PC-3 (cell line): ENCODE data around the gene GLI3. TPM values are rescaled to one million over a fixed set of nuclear protein-coding genes. Genes with fewer than 3 reads are reported as not detected.

Experiments
- ATAC-seq: fragments of 200-7000 bp; cut with Tn5 transposase; 2 replicates; pipeline ENCODE4 v1.9.1; 2020; ENCODE audit warnings: mild to moderate bottlenecking, moderate library complexity
- BruUV-seq: library from RNA; stranded (reverse); fragments of 400-500 nt; replicated peaks from 2 replicates; lab custom pipeline; 2021; lab: Mats Ljungman, UMichigan
- CTCF ChIA-PET: fragments of 300-600 bp; sonication (Branson Sonifier 250); formaldehyde crosslinking; loops from one replicate; lab custom pipeline; 2022; ENCODE audit warnings: antibody characterized with exemption; lab: Charles Lee
- POLR2A ChIA-PET: fragments of 300-600 bp; sonication (Branson Sonifier 250); formaldehyde crosslinking; loops from one replicate; lab custom pipeline; 2022; ENCODE audit warnings: antibody characterized with exemption; ENCODE audit not compliant: unreplicated experiment; lab: Charles Lee
- DNase-seq: peaks from one replicate; pipeline ENCODE4 v3.0.0-alpha.2; 2015
- H2AFZ ChIP-seq: fragments of 300-600 bp; sonication (generic); 2 replicates; pipeline ENCODE4 v1.6.0; 2016; ENCODE audit warnings: antibody characterized with exemption, low read length
- H3F3A ChIP-seq: fragments of 300-600 bp; sonication (generic); one replicate; pipeline ENCODE4 v1.6.0; 2017; ENCODE audit warnings: antibody characterized with exemption, low read length, control low read depth, mild to moderate bottlenecking; ENCODE audit not compliant: unreplicated experiment
- H3K27ac ChIP-seq: fragments of 300-600 bp; sonication (generic); 2 replicates; pipeline ENCODE4 v1.5.1; 2016; ENCODE audit warnings: mild to moderate bottlenecking, low read length
- H3K27me3 ChIP-seq: fragments of 300-600 bp; sonication (generic); 2 replicates; pipeline ENCODE4 v1.6.1; 2016; ENCODE audit warnings: low read length, mixed read lengths
- H3K36me3 ChIP-seq: fragments of 300-600 bp; sonication (generic); 2 replicates; pipeline ENCODE4 v1.6.1; 2016; ENCODE audit warnings: low read depth, mixed run types, low read length, mixed read lengths
- H3K4me1 ChIP-seq: fragments of 300-600 bp; sonication (generic); 2 replicates; pipeline ENCODE4 v1.5.1; 2016; ENCODE audit warnings: low read length; ENCODE audit not compliant: insufficient read depth
- H3K4me2 ChIP-seq: fragments of 300-600 bp; sonication (generic); 2 replicates; pipeline ENCODE4 v1.6.0; 2016; ENCODE audit warnings: low read length
- H3K4me3 ChIP-seq: fragments of 300-600 bp; sonication (generic); 2 replicates; pipeline ENCODE4 v1.5.1; 2016; ENCODE audit warnings: mild to moderate bottlenecking, low read length, mixed read lengths
- H3K79me2 ChIP-seq: fragments of 300-600 bp; sonication (generic); 2 replicates; pipeline ENCODE4 v1.6.1; 2017; ENCODE audit warnings: low read length, mixed read lengths
- H3K9ac ChIP-seq: fragments of 300-600 bp; sonication (generic); 2 replicates; pipeline ENCODE4 v1.6.0; 2016; ENCODE audit warnings: mild to moderate bottlenecking, low read length
- H3K9me2 ChIP-seq: fragments of 300-600 bp; sonication (generic); replicated peaks from 2 replicates; pipeline ENCODE4 v1.6.1; 2016; ENCODE audit warnings: mixed run types, low read length, mixed read lengths
- H3K9me3 ChIP-seq: fragments of 300-600 bp; sonication (generic); 2 replicates; pipeline ENCODE4 v1.6.1; 2016; ENCODE audit warnings: low read length, mixed read lengths
- H4K20me1 ChIP-seq: fragments of 300-600 bp; sonication (generic); 2 replicates; pipeline ENCODE4 v1.6.1; 2016; ENCODE audit warnings: low read length, mixed read lengths
- EZH2 ChIP-seq: fragments of 300-600 bp; sonication (generic); IDR thresholded peaks from one replicate; pipeline ENCODE4 v1.6.1; 2017; ENCODE audit warnings: antibody characterized with exemption, mild to moderate bottlenecking, low read length; ENCODE audit not compliant: unreplicated experiment
- EZH2phosphoT487 ChIP-seq: fragments of 300-600 bp; sonication (generic); IDR thresholded peaks from 2 replicates; pipeline ENCODE4 v1.6.1; 2018; ENCODE audit warnings: mild to moderate bottlenecking, antibody characterized with exemption, low read length, borderline replicate concordance
- intact Hi-C: fragments of 100-400 bp; cut with micrococcal nuclease; formaldehyde crosslinking; loops from 2 replicates; pipeline ENCODE4 v1.9.0; 2023
- total RNA-seq: library from RNA; depleted of rRNA; stranded (reverse); fragments of >200 nt; gene quantifications from 2 replicates; pipeline ENCODE4 v1.2.3, GENCODE V29; 2014
- TF ChIP-seq, protein P1 (sequence below): fragments of 300-600 bp; sonication (generic); conservative IDR thresholded peaks from 2 replicates; pipeline ENCODE4 v1.5.1; 2017; ENCODE audit warnings: antibody characterized with exemption, low read depth, mild to moderate bottlenecking, low read length

Gene GLI3
- total RNA-seq, 1 experiment from 2014 or later: 3.5 TPM

DNA sequence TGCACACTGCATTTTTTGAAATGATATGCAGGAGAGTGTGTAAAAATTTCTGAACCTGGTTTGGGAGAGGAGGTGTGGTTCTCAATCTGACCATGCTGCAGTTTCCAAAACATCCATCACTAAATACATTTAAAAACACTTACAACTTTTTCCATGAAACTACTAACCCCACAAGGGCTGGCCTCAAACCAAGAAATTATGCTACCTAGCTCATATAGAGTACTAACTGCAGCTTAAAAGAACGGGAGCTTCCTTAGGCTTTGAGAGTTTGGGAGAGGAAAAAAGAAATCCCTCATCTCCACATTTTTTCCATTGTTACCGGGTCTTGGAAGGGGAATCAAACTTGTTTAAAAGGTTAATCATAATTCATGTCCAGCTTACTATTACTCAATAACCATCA, 214.2 kb downstream of the GLI3 start:
- no peak overlapping the region for H2AFZ ChIP-seq
- no peaks in the 10 kb centered on the region for H3K79me2 ChIP-seq
- H3F3A ChIP-seq: no peaks in the 10 kb centered on the region
- H3K27ac ChIP-seq: no peak overlapping the region
- no TSS peak for BruUV-seq
- H3K9me3 ChIP-seq: no peaks in the 10 kb centered on the region
- H3K36me3 ChIP-seq: 0 out of 2 replicates have a peak, but pooled peaks cover 6% of the 10 kb centered on the region
- H3K27me3 ChIP-seq: no peaks in the 10 kb centered on the region
- no peaks in the 10 kb centered on the region for H3K4me1 ChIP-seq
- intact Hi-C loops: no loop called here
- ATAC-seq (no peak), DNase-seq (no peak)
- no peak for TF ChIP-seq EZH2
- TF ChIP-seq EZH2phosphoT487: no peak
- TF ChIP-seq, protein P1, sequence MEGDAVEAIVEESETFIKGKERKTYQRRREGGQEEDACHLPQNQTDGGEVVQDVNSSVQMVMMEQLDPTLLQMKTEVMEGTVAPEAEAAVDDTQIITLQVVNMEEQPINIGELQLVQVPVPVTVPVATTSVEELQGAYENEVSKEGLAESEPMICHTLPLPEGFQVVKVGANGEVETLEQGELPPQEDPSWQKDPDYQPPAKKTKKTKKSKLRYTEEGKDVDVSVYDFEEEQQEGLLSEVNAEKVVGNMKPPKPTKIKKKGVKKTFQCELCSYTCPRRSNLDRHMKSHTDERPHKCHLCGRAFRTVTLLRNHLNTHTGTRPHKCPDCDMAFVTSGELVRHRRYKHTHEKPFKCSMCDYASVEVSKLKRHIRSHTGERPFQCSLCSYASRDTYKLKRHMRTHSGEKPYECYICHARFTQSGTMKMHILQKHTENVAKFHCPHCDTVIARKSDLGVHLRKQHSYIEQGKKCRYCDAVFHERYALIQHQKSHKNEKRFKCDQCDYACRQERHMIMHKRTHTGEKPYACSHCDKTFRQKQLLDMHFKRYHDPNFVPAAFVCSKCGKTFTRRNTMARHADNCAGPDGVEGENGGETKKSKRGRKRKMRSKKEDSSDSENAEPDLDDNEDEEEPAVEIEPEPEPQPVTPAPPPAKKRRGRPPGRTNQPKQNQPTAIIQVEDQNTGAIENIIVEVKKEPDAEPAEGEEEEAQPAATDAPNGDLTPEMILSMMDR: no peak
- H4K20me1 ChIP-seq: no peaks in the 10 kb centered on the region
- POLR2A ChIA-PET: no interaction called here
- H3K9ac ChIP-seq: no peak overlapping the region
- no peak overlapping the region for H3K4me2 ChIP-seq
- CTCF ChIA-PET: no interaction called here
- H3K9me2 ChIP-seq: no peaks in the 10 kb centered on the region
- no peak overlapping the region for H3K4me3 ChIP-seq

- no peak overlapping the region for H3K9ac ChIP-seq
- TF ChIP-seq, protein P1: no peak
- TF ChIP-seq EZH2phosphoT487: no peak
- TF ChIP-seq EZH2: no peak
- POLR2A ChIA-PET: no interaction called here
- H3K79me2 ChIP-seq: no peaks in the 10 kb centered on the region
- no peak for DNase-seq
- no peak overlapping the region for H3K4me3 ChIP-seq
- intact Hi-C loops: no loop called here
- no peaks in the 10 kb centered on the region for H3K27me3 ChIP-seq
- no peak overlapping the region for H3K27ac ChIP-seq
- no TSS peak for BruUV-seq
- no peak overlapping the region for H3K4me2 ChIP-seq
- CTCF ChIA-PET: no interaction called here
- no peaks in the 10 kb centered on the region for H3K9me2 ChIP-seq
- H3K36me3 ChIP-seq: 0 out of 2 replicates have a peak, but pooled peaks cover 6% of the 10 kb centered on the region
- H3K9me3 ChIP-seq: no peaks in the 10 kb centered on the region
- H3K4me1 ChIP-seq: no peaks in the 10 kb centered on the region
- no peak overlapping the region for H2AFZ ChIP-seq
- no peaks in the 10 kb centered on the region for H4K20me1 ChIP-seq
- H3F3A ChIP-seq: no peaks in the 10 kb centered on the region
- no peak for ATAC-seq
These were observed 215.0 kb downstream of the GLI3 start for GRCh38 chr7:42022056-42022455.

- ATAC-seq (no peak), DNase-seq (no peak)
- no peaks in the 10 kb centered on the region for H3K27me3 ChIP-seq
- H3F3A ChIP-seq: no peaks in the 10 kb centered on the region
- H3K36me3 ChIP-seq: 0 out of 2 replicates have a peak, but pooled peaks cover 6% of the 10 kb centered on the region
- H2AFZ ChIP-seq: no peak overlapping the region
- no peaks in the 10 kb centered on the region for H3K9me2 ChIP-seq
- no peak overlapping the region for H3K9ac ChIP-seq
- no peak overlapping the region for H3K4me3 ChIP-seq
- intact Hi-C loops: no loop called here
- POLR2A ChIA-PET: no interaction called here
- no peak for TF ChIP-seq EZH2phosphoT487
- TF ChIP-seq, protein P1: no peak
- H3K4me1 ChIP-seq: no peaks in the 10 kb centered on the region
- no peaks in the 10 kb centered on the region for H3K79me2 ChIP-seq
- H4K20me1 ChIP-seq: no peaks in the 10 kb centered on the region
- BruUV-seq: no TSS peak
- H3K4me2 ChIP-seq: no peak overlapping the region
- CTCF ChIA-PET: no interaction called here
- H3K27ac ChIP-seq: no peak overlapping the region
- H3K9me3 ChIP-seq: no peaks in the 10 kb centered on the region
These were observed 215.4 kb downstream of the GLI3 start for GRCh38 chr7:42021631-42022030.
